Stimulated activated CD4-positive, alpha-beta T cell treated with anti-CD3 and anti-CD28 coated beads, Interleukin-1b, Interleukin-23, amount 100 ng/mL, for 1 hour (primary cell): ENCODE measurements around the gene SORCS2.

Source experiments
- DNase-seq, 2 donors: peaks; one replicate each; pipeline ENCODE4 v3.0.0-alpha.2; 2020; ENCODE audit warnings: low read depth in 2 of 2

SORCS2 gene

DNA sequence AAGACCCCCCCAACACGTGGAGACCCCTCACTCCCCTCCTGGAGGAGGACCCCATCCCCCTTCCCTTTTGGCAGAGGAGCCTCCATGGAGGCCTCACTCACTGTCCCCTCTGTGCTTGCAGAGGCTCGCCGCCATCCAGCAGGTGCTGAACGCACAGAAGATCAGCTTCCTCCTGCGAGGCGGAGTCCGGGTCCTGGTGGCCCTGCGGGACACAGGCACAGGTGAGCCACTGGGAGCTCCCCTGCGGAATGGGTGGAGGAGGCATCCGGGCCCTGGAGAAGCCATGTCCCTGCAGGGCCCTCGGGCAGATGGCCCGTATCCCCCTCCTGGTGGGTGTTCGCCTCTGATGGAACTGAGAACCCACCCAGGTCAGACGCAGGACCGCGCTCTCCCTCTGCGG is 540.9 kb downstream of the SORCS2 start:
- DNase-seq, result no peak

GRCh38 chr4:7733801-7734650 is 541.7 kb downstream of the SORCS2 start:
- DNase-seq, result no peak

DNA sequence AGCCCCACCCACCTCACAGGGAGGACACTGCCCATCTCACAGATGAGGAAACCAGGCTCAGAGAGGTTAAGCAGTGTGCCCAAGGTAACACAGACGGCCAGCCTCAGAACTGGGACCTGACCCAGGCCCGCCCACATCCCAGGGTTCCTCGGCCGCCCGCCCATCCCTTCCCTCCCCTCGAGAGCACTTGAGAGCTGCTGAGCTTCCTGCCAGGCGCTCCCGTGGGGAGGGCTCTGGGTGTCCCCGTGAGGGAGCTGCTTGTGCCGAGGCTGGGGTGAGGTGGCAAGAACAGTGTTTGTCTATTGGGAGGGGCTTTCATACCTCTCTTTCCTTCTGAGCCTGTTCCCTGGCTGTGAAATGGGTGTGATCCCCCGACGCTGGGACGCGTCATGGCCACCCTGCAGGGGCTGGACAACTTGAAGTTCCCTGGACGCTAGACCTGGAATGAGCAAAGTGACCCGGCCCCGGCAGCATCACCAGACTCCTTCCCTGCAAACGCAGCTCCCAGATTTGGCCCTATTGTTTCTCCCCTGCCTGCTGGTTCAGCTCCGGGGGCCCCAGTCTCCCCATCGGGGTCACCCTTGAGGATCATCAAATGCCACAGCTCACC is 542.4 kb downstream of the SORCS2 start:
- no peak for DNase-seq

GRCh38 chr4:7735395-7735794 is 543.1 kb downstream of the SORCS2 start:
- DNase-seq, result no peak

GRCh38 chr4:7735961-7736360 is 543.6 kb downstream of the SORCS2 start:
- no peak for DNase-seq

- no peak for DNase-seq
Measured at GRCh38 chr4:7736436-7737267, 544.3 kb downstream of the SORCS2 start.

DNA sequence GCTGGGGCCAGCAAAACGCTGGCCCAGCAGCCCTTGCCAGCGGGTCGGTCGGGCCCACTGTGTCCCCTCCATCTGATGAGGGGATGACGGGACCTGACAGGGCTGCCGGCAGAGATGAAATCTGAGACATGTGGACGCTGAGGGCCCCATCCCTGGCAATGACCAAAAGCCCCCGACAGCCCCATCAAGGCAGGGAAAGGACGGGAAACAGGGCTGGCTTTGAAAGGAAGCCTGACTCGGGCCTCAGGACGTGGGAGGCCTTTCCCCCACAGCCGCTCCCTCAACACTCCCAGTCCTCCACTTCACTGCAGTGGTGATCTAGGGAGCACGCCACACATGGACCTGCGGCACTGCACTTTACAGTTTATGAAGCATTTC is 544.9 kb downstream of the SORCS2 start:
- no peak for DNase-seq

DNA sequence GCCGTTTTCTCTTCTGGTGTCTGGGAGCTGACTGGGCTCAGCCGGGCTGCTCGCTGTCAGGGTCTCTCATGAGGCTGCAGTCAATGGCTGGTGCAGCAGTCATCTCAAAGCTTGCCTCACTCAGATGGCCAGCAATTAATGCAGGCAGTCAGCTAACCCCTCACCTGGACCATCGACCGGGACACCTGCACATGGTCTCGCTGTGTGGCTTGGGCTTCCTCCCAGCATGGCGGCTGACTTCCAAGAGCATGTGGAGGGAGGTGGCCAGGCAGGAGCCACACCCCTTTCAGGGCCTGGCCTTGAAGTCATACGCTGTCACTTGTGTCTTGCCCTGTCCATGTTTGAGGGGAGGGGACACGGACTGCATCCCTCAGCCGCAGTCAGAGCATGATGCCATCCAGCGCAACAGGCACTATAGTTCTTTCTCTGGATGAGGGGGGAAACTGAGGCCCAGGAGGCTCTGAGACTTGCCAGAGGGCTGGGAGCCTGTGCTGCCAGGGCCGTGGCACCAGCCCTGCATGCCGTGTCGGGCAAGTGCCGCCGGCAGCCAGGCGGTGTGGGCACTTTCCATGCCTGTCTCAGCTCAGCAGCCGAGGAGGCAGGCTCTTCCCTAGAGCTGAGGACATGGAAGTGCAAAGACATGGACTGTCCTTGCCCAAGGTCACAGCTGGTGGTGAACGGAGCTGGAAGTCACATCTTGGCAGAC is 545.6 kb downstream of the SORCS2 start:
- DNase-seq, result no peak

- DNase-seq, result no peak
Measured at GRCh38 chr4:7738458-7739076, 546.2 kb downstream of the SORCS2 start.

DNA sequence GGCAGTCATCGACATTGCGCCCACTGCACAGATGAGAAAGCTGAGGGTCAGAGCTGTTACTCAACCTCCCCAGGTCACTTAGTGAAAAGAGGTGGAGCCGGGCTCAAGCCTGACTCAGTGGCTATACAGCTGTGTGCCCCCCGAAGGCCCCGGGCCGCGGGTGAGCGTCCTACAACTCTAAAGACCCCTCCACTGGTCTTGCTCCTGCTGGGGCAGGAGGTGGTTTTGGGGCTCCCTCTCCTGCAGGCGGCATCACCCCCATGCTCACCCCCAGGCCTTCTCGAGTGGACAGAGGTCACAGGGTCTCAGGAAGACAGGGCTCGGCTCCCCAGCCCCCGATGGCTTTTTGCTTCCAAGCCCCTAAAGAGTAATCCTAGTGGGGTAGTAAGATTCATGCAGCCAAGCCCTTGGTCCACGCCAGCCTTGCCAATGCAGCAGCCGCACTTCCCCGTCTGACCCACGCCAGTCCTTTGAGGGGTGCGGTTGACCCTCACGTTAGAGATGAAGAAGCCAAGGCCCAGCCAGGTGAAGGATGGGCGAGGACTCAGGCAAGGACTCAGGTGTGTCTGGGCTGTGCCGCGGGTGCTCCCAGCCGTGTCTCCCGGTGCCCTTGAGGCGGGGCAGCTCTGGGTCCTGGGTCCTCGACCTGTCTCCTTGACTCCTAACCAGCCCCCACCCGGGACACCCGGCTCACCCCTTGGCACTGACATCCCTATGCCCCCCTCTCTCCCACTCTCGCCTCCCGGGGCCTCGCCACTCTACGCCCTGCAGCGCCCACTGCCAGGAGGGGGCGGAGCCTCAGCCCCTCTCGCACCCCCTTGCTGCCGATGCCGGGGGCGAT is 547.0 kb downstream of the SORCS2 start:
- no peak for DNase-seq

DNA sequence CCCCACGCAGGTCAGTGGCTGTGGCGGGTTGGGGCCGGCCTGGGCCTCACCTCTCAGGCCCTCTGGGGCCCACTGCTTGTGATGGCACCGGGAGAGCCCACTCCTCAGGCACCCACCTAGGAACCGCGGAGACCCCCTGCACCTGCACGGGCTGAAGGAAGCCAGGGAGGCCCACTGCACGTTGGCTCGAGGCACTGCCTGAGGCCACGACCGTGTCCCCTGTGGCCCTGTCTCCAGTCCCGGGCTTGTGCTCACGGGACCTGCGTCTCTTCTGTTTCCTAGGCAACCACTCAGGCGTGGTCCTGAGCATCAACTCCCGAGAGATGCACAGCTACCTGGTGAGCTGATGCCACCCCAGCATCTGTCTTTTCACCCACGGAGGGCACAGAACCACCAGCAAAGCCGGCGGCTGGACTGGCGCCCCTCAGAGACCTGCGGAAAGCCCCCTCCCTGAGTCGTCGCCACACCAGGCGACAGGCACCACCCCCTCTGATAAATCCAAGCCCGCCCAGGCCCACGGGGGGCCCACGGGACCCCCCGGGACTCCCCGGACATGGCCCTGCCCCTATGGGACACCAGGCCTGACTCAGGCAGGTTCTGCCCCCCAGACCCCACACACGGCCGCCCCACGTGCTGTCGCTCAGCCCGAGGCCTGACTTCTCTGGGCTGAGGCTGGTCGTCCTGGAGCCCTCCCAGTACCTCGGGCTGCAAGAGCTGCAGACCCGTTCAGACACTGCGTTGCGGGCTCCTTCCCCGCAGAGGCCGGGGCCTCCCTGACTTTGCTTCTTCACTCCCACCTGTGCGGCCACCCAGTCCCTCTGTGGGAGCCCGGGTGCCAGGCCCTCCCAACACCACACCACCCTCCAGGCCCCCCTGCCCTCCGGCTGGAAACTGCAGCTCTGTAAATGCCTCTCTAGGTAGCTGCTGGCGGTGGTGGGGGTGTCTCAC is 547.9 kb downstream of the SORCS2 start:
- no peak for DNase-seq

DNA sequence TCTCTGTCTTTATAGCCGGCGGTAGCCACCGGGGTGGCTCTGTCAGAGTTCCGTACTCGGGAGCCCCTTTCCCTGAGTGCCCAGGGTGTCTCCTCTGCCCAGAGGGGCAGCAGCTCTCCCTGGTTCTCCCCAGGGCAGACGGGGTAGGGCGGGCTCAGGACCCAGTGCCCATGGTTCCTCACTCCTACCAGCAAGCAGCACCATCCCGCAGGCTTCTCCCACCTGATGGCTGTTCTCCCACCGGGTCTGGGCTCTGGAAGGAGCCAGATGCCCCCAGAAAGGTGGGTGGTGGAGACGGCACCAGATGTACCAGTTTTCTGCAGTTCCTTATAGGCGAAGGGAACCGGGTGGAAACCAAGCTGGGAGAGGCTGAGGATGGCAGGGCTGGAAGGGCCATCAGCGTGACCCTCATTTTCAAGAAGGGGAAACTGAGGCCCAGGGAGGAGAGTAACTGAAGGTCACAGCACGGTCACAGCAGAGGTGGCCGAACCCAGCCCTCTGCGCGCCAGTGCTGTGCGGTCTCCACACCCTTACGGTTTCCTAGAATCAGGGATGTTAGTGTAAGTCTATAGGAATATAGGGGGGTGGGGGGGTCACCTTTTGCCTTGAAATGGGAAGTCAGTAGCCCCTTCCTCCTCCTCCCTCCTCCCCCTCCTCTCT is 548.7 kb downstream of the SORCS2 start:
- no peak for DNase-seq

- DNase-seq, result no peak
Measured at GRCh38 chr4:7741946-7742806, 549.8 kb downstream of the SORCS2 start.

- no peak for DNase-seq
Measured at GRCh38 chr4:7742807-7743280, 550.5 kb downstream of the SORCS2 start.

GRCh38 chr4:7744142-7744804 is 551.9 kb downstream of the SORCS2 start:
- DNase-seq, result no peak

- DNase-seq, result no peak
Measured at GRCh38 chr4:7745301-7745885, 553.1 kb downstream of the SORCS2 start.
